ENCODE results near the gene GINS2.

- TF ChIP-seq CTCF (IDR thresholded peaks at IDR 0.05) (no peak), CDX4 (CRISPR knock-in tag; IDR thresholded peaks at IDR 0.05; ENCODE audit: borderline replicate concordance) (no peak), ZNF416 (CRISPR knock-in tag; IDR thresholded peaks at IDR 0.05) (no peak), E2F5 (CRISPR knock-in tag; IDR thresholded peaks at IDR 0.05) (no peak), USF2 (CRISPR knock-in tag; IDR thresholded peaks at IDR 0.05) (no peak)
These were observed 1.7 kb downstream of the GINS2 start for GRCh38 chr16:85686912-85687591.
